ENCODE data around the gene ERAP2.
"Not testable (repeated sequence)": the region's sequence is repeated elsewhere in the genome, so short reads cannot be mapped to it uniquely, and the experiment has no call there.

GRCh38 chr5:96841931-96842330 lies 34.4 kb upstream of the ERAP2 start:
- TF ChIP-seq CTCF, POLR2A (IDR thresholded peaks at IDR 0.05): not testable (repeated sequence)

Data from heart left ventricle (tissue), 13 donors.